CD4-positive, alpha-beta T cell treated with Interferon alpha-2 for 1 hour (primary cell): ENCODE measurements around the gene LOXL1.

Experiments
- DNase-seq, 2 donors: peaks; one replicate each; pipeline ENCODE4 v3.0.0-alpha.2; 2020 to 2022

LOXL1 gene

GRCh38 chr15:73994912-73995622 is 68.8 kb downstream of the LOXL1 start:
- DNase-seq, result peak; percentile 62 to 75

GRCh38 chr15:73996267-73996666 is 70.0 kb downstream of the LOXL1 start:
- no peak for DNase-seq

- DNase-seq, result peak; percentile 43 to 72
Measured at GRCh38 chr15:73996939-73997338, 70.7 kb downstream of the LOXL1 start.

GRCh38 chr15:73997986-73998385 is 71.7 kb downstream of the LOXL1 start:
- no peak for DNase-seq
